ENCODE data around the gene FNBP1.

Gene FNBP1

GRCh38 chr9:129885670-129886106, 157.3 kb downstream of the FNBP1 start (continued):
- TF ChIP-seq ZBTB11 (tag by site-specific recombination; conservative IDR thresholded peaks at IDR 0.05; ENCODE audit: low read depth) (no peak; the same call in 1 of the 2 replicates), MEIS1 (CRISPR knock-in tag; IDR thresholded peaks at IDR 0.05; ENCODE audit: borderline replicate concordance) (no peak), ZNF121 (tag by site-specific recombination; IDR thresholded peaks at IDR 0.05) (no peak), PRDM10 (tag by site-specific recombination; IDR thresholded peaks at IDR 0.05) (peak; percentile 55; the same call in 1 of the 2 replicates), BCL11A (tag by site-specific recombination; IDR thresholded peaks at IDR 0.05; ENCODE audit: low read depth) (peak; percentile 58; the same call in 1 of the 2 replicates), ZNF24 (tag by site-specific recombination; IDR thresholded peaks at IDR 0.05) (0 out of 2 replicates have a peak, but pooled peaks have one; percentile 23), ZNF660 (tag by site-specific recombination; IDR thresholded peaks at IDR 0.05) (peak; percentile 70; the same call in 1 of the 2 replicates), ZNF398 (tag by site-specific recombination; IDR thresholded peaks at IDR 0.05) (no peak; the same call in 1 of the 2 replicates), ZFP41 (tag by site-specific recombination; IDR thresholded peaks at IDR 0.05; ENCODE audit: borderline replicate concordance) (no peak), ZNF2 (tag by site-specific recombination; IDR thresholded peaks at IDR 0.05) (peak; percentile 96), SETDB1 (IDR thresholded peaks at IDR 0.05; ENCODE audit: insufficient read length, low read length) (no peak), TCF7L2 (IDR thresholded peaks at IDR 0.05; ENCODE audit: borderline replicate concordance, low read depth, low read length) (no peak), ZBTB10 (tag by site-specific recombination; IDR thresholded peaks at IDR 0.05) (0 out of 2 replicates have a peak, but pooled peaks have one; percentile 32), ZNF394 (tag by site-specific recombination; IDR thresholded peaks at IDR 0.05; ENCODE audit: borderline replicate concordance) (0 out of 2 replicates have a peak, but pooled peaks have one; percentile 31), ZNF76 (tag by site-specific recombination; IDR thresholded peaks at IDR 0.05; ENCODE audit: borderline replicate concordance, low read depth) (no peak; the same call in 1 of the 2 replicates), ZNF138 (tag by site-specific recombination; IDR thresholded peaks at IDR 0.05; ENCODE audit: borderline replicate concordance) (no peak), ZNF707 (tag by site-specific recombination; IDR thresholded peaks at IDR 0.05) (no peak), ZNF624 (tag by site-specific recombination; IDR thresholded peaks at IDR 0.05) (no peak), ZXDB (tag by site-specific recombination; IDR thresholded peaks at IDR 0.05) (0 out of 2 replicates have a peak, but pooled peaks have one; percentile 30), YY2 (tag by site-specific recombination; IDR thresholded peaks at IDR 0.05) (0 out of 2 replicates have a peak, but pooled peaks have one; percentile 44), ZNF670 (tag by site-specific recombination; IDR thresholded peaks at IDR 0.05; ENCODE audit: low read depth) (no peak), ZNF112 (tag by site-specific recombination; IDR thresholded peaks at IDR 0.05) (no peak), SP2 (tag by site-specific recombination; IDR thresholded peaks at IDR 0.05) (peak; percentile 88), ZEB2 (tag by site-specific recombination; IDR thresholded peaks at IDR 0.05) (peak; percentile 58), ZSCAN30 (tag by site-specific recombination; IDR thresholded peaks at IDR 0.05) (0 out of 2 replicates have a peak, but pooled peaks have one; percentile 23), ZNF473 (tag by site-specific recombination; IDR thresholded peaks at IDR 0.05) (no peak), ZNF571 (tag by site-specific recombination; IDR thresholded peaks at IDR 0.05) (no peak)
